Thoracic aorta (tissue), 2 donors: ENCODE results near the gene LOX. TPM values are rescaled to one million over a fixed set of nuclear protein-coding genes. Genes with fewer than 3 reads are reported as not detected.

ENCODE experiments used
- ATAC-seq: fragments of 150-250 bp; one replicate; pipeline ENCODE4 v1.8.0; 2017; ENCODE audit warnings: low read depth; ENCODE audit not compliant: insufficient number of reproducible peaks, low FRiP score
- DNase-seq: peaks from one replicate; pipeline ENCODE4 v3.0.0-alpha.2; 2020; ENCODE audit warnings: low spot score
- H3K27ac ChIP-seq, 2 donors: fragments of 200-600 bp; sonication (generic); 1 replicate in 1 of 2; 2 replicates in 1 of 2; pipeline ENCODE4 v1.5.1; 2016; ENCODE audit warnings: mild to moderate bottlenecking in 2 of 2, moderate library complexity in 2 of 2
- H3K27me3 ChIP-seq: fragments of 200-600 bp; sonication (generic); replicated peaks from 2 replicates; pipeline ENCODE4 v1.6.0; 2016; ENCODE audit warnings: mild to moderate bottlenecking; ENCODE audit not compliant: insufficient read depth
- H3K36me3 ChIP-seq: fragments of 200-600 bp; sonication (generic); one replicate; pipeline ENCODE4 v1.5.1; 2016
- H3K4me1 ChIP-seq, 2 donors: fragments of 200-600 bp; sonication (generic); 1 replicate in 1 of 2; 2 replicates in 1 of 2; pipeline versions ENCODE4 v1.5.1 to v1.6.0; 2016; ENCODE audit warnings: low read depth in 2 of 2, mild to moderate bottlenecking in 1 of 2; ENCODE audit not compliant: control insufficient read depth in 1 of 2
- H3K4me3 ChIP-seq: fragments of 200-600 bp; sonication (generic); 2 replicates; pipeline ENCODE4 v1.5.1; 2016; ENCODE audit warnings: mild to moderate bottlenecking
- H3K9me3 ChIP-seq: fragments of 200-600 bp; sonication (generic); 2 replicates; pipeline ENCODE4 v1.5.1; 2016
- CTCF ChIP-seq: fragments of 200-600 bp; sonication (generic); IDR thresholded peaks from one replicate; pipeline ENCODE4 v1.5.1; 2019; ENCODE audit warnings: antibody characterized with exemption
- total RNA-seq, 2 donors: library from RNA; depleted of rRNA; stranded (reverse); fragments of >200 nt; gene quantifications; one replicate each; pipeline versions ENCODE4 v1.1.0 to v1.2.3, GENCODE V29; 2016

The LOX gene
- total RNA-seq, 2 donors from 2014 or later: 32.9 to 65.2 TPM

- TF ChIP-seq CTCF: no peak
Observed at GRCh38 chr5:122114501-122114900, 36.4 kb upstream of the LOX start.

GRCh38 chr5:122112733-122113558, 34.9 kb upstream of the LOX start:
- no peak for ATAC-seq

More at GRCh38 chr5:122114501-122114900, 36.4 kb upstream of the LOX start:
- Histone ChIP-seq H3K4me3 (no peak overlapping the region), H3K27ac (no peak overlapping the region), H3K9me3 (no peaks in the 10 kb centered on the region), H3K36me3 (no peaks in the 10 kb centered on the region), H3K27me3 (no peaks in the 10 kb centered on the region), H3K4me1 (peaks cover 0 to 10% of the 10 kb centered on the region in 2 donors)
- ATAC-seq (no peak), DNase-seq (no peak)

GRCh38 chr5:122112063-122112462, 34.0 kb upstream of the LOX start:
- ATAC-seq: no peak
- no peak for TF ChIP-seq CTCF

More at GRCh38 chr5:122112733-122113558, 34.9 kb upstream of the LOX start:
- no peak for TF ChIP-seq CTCF
- no peak for DNase-seq
- no peaks in the 10 kb centered on the region for H3K4me1 ChIP-seq
- H3K36me3 ChIP-seq: no peaks in the 10 kb centered on the region
- H3K4me3 ChIP-seq: no peak overlapping the region
- no peaks in the 10 kb centered on the region for H3K9me3 ChIP-seq
- H3K27ac ChIP-seq: no peak overlapping the region
- H3K27me3 ChIP-seq: no peaks in the 10 kb centered on the region

GRCh38 chr5:122111460-122111859, 33.4 kb upstream of the LOX start:
- no peaks in the 10 kb centered on the region for H3K27me3 ChIP-seq
- no peaks in the 10 kb centered on the region for H3K36me3 ChIP-seq
- ATAC-seq (no peak), DNase-seq (no peak)
- H3K4me1 ChIP-seq: no peaks in the 10 kb centered on the region
- TF ChIP-seq CTCF: no peak
- no peak overlapping the region for H3K27ac ChIP-seq
- no peaks in the 10 kb centered on the region for H3K9me3 ChIP-seq
- H3K4me3 ChIP-seq: no peak overlapping the region

More at GRCh38 chr5:122112063-122112462, 34.0 kb upstream of the LOX start:
- H3K27ac ChIP-seq: no peak overlapping the region
- H3K4me1 ChIP-seq: no peaks in the 10 kb centered on the region
- no peaks in the 10 kb centered on the region for H3K27me3 ChIP-seq
- no peaks in the 10 kb centered on the region for H3K36me3 ChIP-seq
- no peaks in the 10 kb centered on the region for H3K9me3 ChIP-seq
- DNase-seq: no peak
- no peak overlapping the region for H3K4me3 ChIP-seq

- Histone ChIP-seq H3K4me3 (no peak overlapping the region), H3K27ac (no peak overlapping the region), H3K27me3 (no peaks in the 10 kb centered on the region), H3K4me1 (no peaks in the 10 kb centered on the region), H3K9me3 (no peaks in the 10 kb centered on the region), H3K36me3 (no peaks in the 10 kb centered on the region)
- DNase-seq (no peak), ATAC-seq (no peak)
- TF ChIP-seq CTCF: no peak
Observed at GRCh38 chr5:122110987-122111386, 32.9 kb upstream of the LOX start.
